Heart left ventricle (tissue), 16 donors: Measurements from ENCODE around the gene C16orf86. TPM values are rescaled to one million over a fixed set of nuclear protein-coding genes. Genes with fewer than 3 reads are reported as not detected.
A peak's percentile ranks its signal among the peaks of the same experiment; 100 is the strongest.

ENCODE experiments used
- ATAC-seq, 4 donors: fragments of 200-7000 bp; cut with Tn5 transposase; one replicate each; pipeline ENCODE4 v1.9.1; 2020 to 2022; ENCODE audit warnings: moderate library complexity in 4 of 4, mild to moderate bottlenecking in 3 of 4, moderate number of reproducible peaks in 1 of 4
- DNase-seq, 5 donors: peaks; one replicate each; pipeline ENCODE4 v3.0.0-alpha.2; 2020
- H3K27ac ChIP-seq, 12 donors: fragments of 200-600 bp; sonication (generic) in 4 of 12; one replicate each; pipeline versions ENCODE4 v1.5.0 to v1.8.0; 2016 to 2022; ENCODE audit warnings: mild to moderate bottlenecking in 2 of 12
- H3K27me3 ChIP-seq, 9 donors: fragments of 200-600 bp; sonication (generic) in 2 of 9; one replicate each; pipeline versions ENCODE4 v1.5.1 to v1.8.0; 2016 to 2022; ENCODE audit warnings: mild to moderate bottlenecking in 3 of 9
- H3K36me3 ChIP-seq, 9 donors: fragments of 200-600 bp; sonication (generic) in 2 of 9; one replicate each; pipeline versions ENCODE4 v1.5.0 to v1.8.0; 2018 to 2022; ENCODE audit warnings: mild to moderate bottlenecking in 2 of 9
- H3K4me1 ChIP-seq, 12 donors: fragments of 200-600 bp; sonication (generic) in 4 of 12; one replicate each; pipeline versions ENCODE4 v1.5.0 to v1.8.0; 2016 to 2022; ENCODE audit warnings: mild to moderate bottlenecking in 3 of 12
- H3K4me3 ChIP-seq, 12 donors: fragments of 200-600 bp; sonication (generic) in 4 of 12; one replicate each; pipeline versions ENCODE4 v1.5.0 to v1.8.0; 2017 to 2022; ENCODE audit warnings: mild to moderate bottlenecking in 9 of 12, moderate library complexity in 4 of 12
- H3K9me3 ChIP-seq, 12 donors: fragments of 200-600 bp; sonication (generic) in 4 of 12; one replicate each; pipeline versions ENCODE4 v1.5.0 to v1.8.0; 2016 to 2022; ENCODE audit warnings: mild to moderate bottlenecking in 1 of 12
- CTCF ChIP-seq, 12 donors: fragments of 200-600 bp; sonication (generic) in 4 of 12; IDR thresholded peaks; one replicate each; pipeline versions ENCODE4 v1.5.0 to v1.8.0; 2018 to 2022; ENCODE audit warnings: antibody characterized with exemption in 12 of 12, mild to moderate bottlenecking in 5 of 12
- POLR2A ChIP-seq, 2 donors: fragments of 450-650 bp; IDR thresholded peaks; one replicate each; pipeline ENCODE4 v1.6.1; 2017; ENCODE audit warnings: antibody characterized with exemption in 2 of 2, mild to moderate bottlenecking in 2 of 2, moderate library complexity in 2 of 2
- WGBS, 4 donors: extraction: QIAGEN DNeasy Blood & Tissue Kit in 2 of 4; methylation state at CpG; one replicate each; pipeline versions ENCODE4 v1.1.5 to v1.1.7; 2013 to 2018; 5-methylcytosine and 5-hydroxymethylcytosine counted together
- intact Hi-C, 10 donors: fragments of 100-400 bp; cut with DNase I; formaldehyde crosslinking; loops; one replicate each; pipeline versions ENCODE4 v1.11.1 to v1.14.2; 2022
- polyA plus RNA-seq, 2 donors: library from polyadenylated mRNA; stranded (reverse); fragments of 200-250 nt; gene quantifications; one replicate each; pipeline ENCODE4 v1.2.3, GENCODE V29; 2013
- total RNA-seq, 9 donors: library from RNA; depleted of rRNA in 2 of 9; stranded (reverse); fragments of >200 nt in 2 of 9; fragmentation: NEBNext Ultra II Directional in 3 of 9; extraction: Animal tissue kit (Norgen Biotek cat#: 25700) in 3 of 9; gene quantifications; one replicate each; pipeline versions ENCODE4 v1.1.0 to v1.2.4, GENCODE V29; 2016 to 2023
- donor health status: ischemic (EF 13 %, LVEDD 7.1; RV severe dilation, severe dysfunction).
- donor health status: healthy with polysubstance abuse.
- donor health status: DM: no; HTN: yes; CAD: no.
- donor health status: DM: no; HTN: no; CAD: no.
- donor health status: ischemic (EF 25% LVEDD 6.9; RV normal size, moderate dysfunction).
- donor health status: ischemic (EF 25% LVEDD 5.7; RV mildly dilated, moderate dysfunction).
- donor health status: healthy.
- donor health status: DM: yes; HTN: yes; CAD: no.
- donor health status: ischemic (EF 35%, LVEDD 5.7; RV mildly dilated, moderate dysfunction).
- donor health status: nonischemic (EF 11% LVEDD 7.7; RV severe dilation, severe dysfunction).
- donor health status: DM: yes; HTN: yes; CAD: no.
- donor health status: PGD.
- donor health status: ischemic (EF 29% LVEDD 5.4; RV normal size, mild dysfunction).
- donor health status: nonischemic (EF 23%, LVEDD 6.1; RV moderate dilation, normal function).

Gene C16orf86
- total and polyA plus RNA-seq, 11 donors = 2.1 to 11.6 (median 4.3) TPM

GRCh38 chr16:67675999-67676398 is 9.4 kb downstream of the C16orf86 start:
- no peaks in the 10 kb centered on the region for H3K9me3 ChIP-seq
- no peak for TF ChIP-seq CTCF (IDR thresholded peaks at IDR 0.05)
- no peak for TF ChIP-seq POLR2A (IDR thresholded peaks at IDR 0.05)
- WGBS, 4 donors = 91 to 99% (median 98%) methylated on average over 7 of the region's 7 CpGs
- ATAC-seq (no peak), DNase-seq (no peak)
- peaks cover 8 to 40% (median 23%) of the 10 kb centered on the region in 12 donors for H3K4me1 ChIP-seq
- intact Hi-C loops = loop anchor here in 8 of 10 donors (5.0 to 10.0 kb wide), 8 partner anchors 46 to 389 kb away; partner anchors contain the start of genes RANBP10 (in 2 of the 8), TSNAXIP1 (in 2 of the 8), DDX28 (in 1 of the 8) and DUS2 (in 1 of the 8)
- no peaks in the 10 kb centered on the region for H3K27me3 ChIP-seq
- H3K27ac ChIP-seq = no peak overlapping the region
- H3K4me3 ChIP-seq = no peak overlapping the region
- H3K36me3 ChIP-seq = peaks cover 0 to 18% (median 8%) of the 10 kb centered on the region in 9 donors

GRCh38 chr16:67676516-67676915 is 9.9 kb downstream of the C16orf86 start:
- TF ChIP-seq CTCF (IDR thresholded peaks at IDR 0.05) = no peak
- TF ChIP-seq POLR2A (IDR thresholded peaks at IDR 0.05) = no peak
- ATAC-seq (no peak), DNase-seq (no peak)
- Histone ChIP-seq H3K4me1 (peaks cover 8 to 40% (median 23%) of the 10 kb centered on the region in 12 donors), H3K27ac (peak overlapping the region in 1 of 12 donors; percentile 25), H3K9me3 (no peaks in the 10 kb centered on the region), H3K27me3 (no peaks in the 10 kb centered on the region), H3K36me3 (peaks cover 0 to 18% (median 8%) of the 10 kb centered on the region in 9 donors), H3K4me3 (no peak overlapping the region)
- intact Hi-C loops = loop anchor here in 8 of 10 donors (5.0 to 10.0 kb wide), 8 partner anchors 46 to 388 kb away; partner anchors contain the start of genes RANBP10 (in 2 of the 8), TSNAXIP1 (in 2 of the 8), DDX28 (in 1 of the 8) and DUS2 (in 1 of the 8)
- 60 to 75% (median 71%) methylated on average over 4 of the region's 4 CpGs for WGBS, 4 donors

GRCh38 chr16:67676939-67677338 is 10.3 kb downstream of the C16orf86 start:
- Histone ChIP-seq H3K27me3 (no peaks in the 10 kb centered on the region), H3K4me3 (no peak overlapping the region), H3K36me3 (peaks cover 0 to 18% (median 8%) of the 10 kb centered on the region in 9 donors), H3K9me3 (no peaks in the 10 kb centered on the region), H3K27ac (peak overlapping the region in 1 of 12 donors; percentile 25), H3K4me1 (peaks cover 8 to 40% (median 23%) of the 10 kb centered on the region in 12 donors)
- TF ChIP-seq CTCF (IDR thresholded peaks at IDR 0.05) (no peak), POLR2A (IDR thresholded peaks at IDR 0.05) (no peak)
- DNase-seq (no peak), ATAC-seq (no peak)
- intact Hi-C loops = loop anchor here in 8 of 10 donors (5.0 to 10.0 kb wide), 8 partner anchors 45 to 388 kb away; partner anchors contain the start of genes RANBP10 (in 2 of the 8), TSNAXIP1 (in 2 of the 8), DDX28 (in 1 of the 8) and DUS2 (in 1 of the 8)
- 75 to 81% (median 78%) methylated on average over 8 of the region's 8 CpGs for WGBS, 4 donors

- peaks cover 8 to 34% (median 18%) of the 10 kb centered on the region in 12 donors for H3K4me1 ChIP-seq
- 93 to 100% (median 99%) methylated on average over 1 of the region's 1 CpG for WGBS, 4 donors
- ATAC-seq (no peak), DNase-seq (no peak)
- TF ChIP-seq CTCF (IDR thresholded peaks at IDR 0.05) (no peak), POLR2A (IDR thresholded peaks at IDR 0.05) (no peak)
- H3K36me3 ChIP-seq = peaks cover 0 to 18% (median 10%) of the 10 kb centered on the region in 9 donors
- intact Hi-C loops = loop anchor here in 8 of 10 donors (5.0 to 10.0 kb wide), 8 partner anchors 45 to 387 kb away; partner anchors contain the start of genes RANBP10 (in 2 of the 8), TSNAXIP1 (in 2 of the 8), DDX28 (in 1 of the 8) and DUS2 (in 1 of the 8)
- H3K9me3 ChIP-seq = no peaks in the 10 kb centered on the region
- no peak overlapping the region for H3K4me3 ChIP-seq
- H3K27ac ChIP-seq = no peak overlapping the region
- no peaks in the 10 kb centered on the region for H3K27me3 ChIP-seq
Measured at GRCh38 chr16:67677712-67678111, 11.1 kb downstream of the C16orf86 start.
